HG03442 (cell line): ENCODE results near the gene SLC25A25.
"Not testable (repeated sequence)": the region's sequence is repeated elsewhere in the genome, so short reads cannot be mapped to it uniquely, and the experiment has no call there.

ENCODE experiments used
- ATAC-seq: cut with Tn5 transposase; IDR thresholded peaks from one replicate; pipeline ENCODE4 v1.9.1; 2021; ENCODE audit warnings: mild to moderate bottlenecking, moderate library complexity; ENCODE audit not compliant: unreplicated experiment

The SLC25A25 gene

GRCh38 chr9:128051932-128052709 is 15.9 kb upstream of the SLC25A25 start:
- no peak for ATAC-seq

- ATAC-seq: no peak
Observed at GRCh38 chr9:128053560-128053959, 14.5 kb upstream of the SLC25A25 start.

DNA sequence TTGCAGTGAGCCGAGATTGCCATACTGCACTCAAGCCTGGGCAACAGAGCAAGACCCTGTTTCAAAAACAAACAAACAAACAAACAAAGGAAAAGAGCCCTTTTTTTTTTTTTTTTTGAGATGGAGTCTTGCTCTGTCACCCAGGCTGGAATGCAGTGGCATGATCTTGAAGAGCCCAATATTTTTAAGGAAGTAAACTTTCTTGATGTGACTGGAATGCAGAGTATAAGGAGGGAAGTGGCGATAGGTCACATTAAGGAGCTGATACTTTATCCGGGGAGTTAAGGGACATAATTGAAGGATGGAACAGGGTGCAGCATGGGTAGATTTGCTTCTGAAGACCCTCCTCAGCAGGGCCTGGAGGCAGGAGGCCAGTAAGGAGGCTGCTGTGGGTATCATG is 13.9 kb upstream of the SLC25A25 start:
- no peak for ATAC-seq

DNA sequence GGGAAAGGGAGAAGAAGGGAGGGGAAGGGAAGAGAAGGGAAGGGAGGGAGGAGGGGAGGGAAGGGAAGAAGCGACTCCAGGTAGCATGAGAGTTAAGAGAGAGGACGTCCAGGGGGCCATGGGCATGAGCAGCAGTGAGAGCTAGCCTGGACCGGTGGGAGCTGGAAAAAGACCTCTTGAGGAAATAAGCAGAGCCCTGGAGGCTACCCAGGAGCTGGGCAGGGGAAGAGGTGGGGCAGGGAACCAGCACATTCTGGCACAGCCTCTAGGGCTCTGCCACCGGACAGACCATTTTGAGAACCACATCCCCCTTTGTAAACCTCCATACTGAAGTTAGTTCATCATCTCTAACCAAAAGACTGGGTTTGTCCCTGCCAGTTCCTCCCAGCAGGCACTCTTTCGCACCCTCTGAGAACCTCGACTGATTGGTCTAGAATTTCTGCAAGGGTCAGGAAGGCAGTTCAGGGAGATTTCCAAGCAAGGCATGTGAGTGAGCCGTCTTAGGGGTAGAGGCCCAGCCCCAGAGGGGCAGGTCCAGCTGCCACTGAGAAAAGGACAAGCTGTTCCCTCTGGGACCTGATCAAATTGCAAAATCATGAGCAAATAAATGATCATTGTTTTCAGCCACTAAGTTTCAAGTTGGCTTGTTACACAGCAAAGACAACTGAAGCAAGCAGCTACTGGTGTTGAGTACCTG is 12.5 kb upstream of the SLC25A25 start:
- ATAC-seq: no peak

DNA sequence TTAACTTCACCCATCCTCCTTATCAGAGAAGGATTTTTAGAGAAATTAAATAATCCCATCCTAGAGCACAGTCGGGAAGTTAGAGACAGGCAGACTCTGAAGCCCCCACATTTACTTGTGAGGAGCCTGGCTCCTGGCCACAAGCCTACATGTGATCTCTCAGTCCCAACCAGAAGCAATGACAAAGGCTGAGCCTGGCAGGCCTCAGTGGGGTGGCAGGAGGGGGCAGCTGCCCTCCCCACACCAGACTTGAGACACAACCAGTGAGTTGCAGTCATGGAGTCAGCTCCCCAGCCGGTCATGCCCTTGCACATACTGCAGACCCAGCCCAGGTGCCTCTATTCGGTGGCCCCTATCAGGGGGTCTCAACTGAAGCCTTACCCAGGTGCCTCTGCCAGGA is 11.9 kb upstream of the SLC25A25 start:
- ATAC-seq: no peak

DNA sequence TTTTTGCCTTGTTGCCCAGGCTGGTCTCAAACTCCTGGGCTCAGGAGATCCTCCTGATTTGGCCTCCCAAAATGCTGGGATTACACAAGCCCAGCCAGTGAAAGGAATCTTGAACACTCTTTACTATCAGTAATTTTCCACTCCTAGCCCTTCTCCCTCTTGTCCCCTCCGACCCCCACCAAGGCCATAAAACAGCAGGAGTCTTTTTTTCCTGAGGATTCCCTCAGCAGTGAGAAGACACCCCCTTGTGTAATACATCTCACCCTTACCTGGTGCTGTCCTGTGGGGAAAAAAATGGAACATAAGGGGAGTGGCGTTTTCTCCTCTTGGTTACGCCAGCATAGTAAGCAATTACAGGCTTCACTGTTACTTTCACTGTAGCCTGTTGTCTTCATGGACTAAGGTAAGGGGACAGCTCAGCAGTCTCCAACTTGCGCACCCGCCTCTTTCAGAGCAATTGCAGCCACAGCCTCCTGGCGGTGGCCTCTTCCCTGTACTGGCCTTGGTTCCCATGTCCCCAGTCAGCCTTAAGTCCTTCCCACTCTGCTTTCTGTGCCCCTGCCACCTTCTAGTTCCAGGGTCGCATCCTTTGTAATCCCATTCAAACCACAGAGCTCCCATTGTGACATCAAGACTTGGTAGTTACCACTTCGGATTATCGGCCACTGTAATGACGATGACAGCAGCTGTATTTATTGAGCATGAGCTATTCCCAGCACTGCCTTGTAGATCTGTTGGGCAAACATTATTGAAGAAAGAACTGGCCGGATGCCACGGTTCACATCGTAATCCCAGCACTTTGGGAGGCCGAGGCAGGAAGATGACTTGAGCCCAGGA is 10.9 kb upstream of the SLC25A25 start:
- no peak for ATAC-seq

- no peak for ATAC-seq
Observed at GRCh38 chr9:128057724-128058409, 10.2 kb upstream of the SLC25A25 start.

DNA sequence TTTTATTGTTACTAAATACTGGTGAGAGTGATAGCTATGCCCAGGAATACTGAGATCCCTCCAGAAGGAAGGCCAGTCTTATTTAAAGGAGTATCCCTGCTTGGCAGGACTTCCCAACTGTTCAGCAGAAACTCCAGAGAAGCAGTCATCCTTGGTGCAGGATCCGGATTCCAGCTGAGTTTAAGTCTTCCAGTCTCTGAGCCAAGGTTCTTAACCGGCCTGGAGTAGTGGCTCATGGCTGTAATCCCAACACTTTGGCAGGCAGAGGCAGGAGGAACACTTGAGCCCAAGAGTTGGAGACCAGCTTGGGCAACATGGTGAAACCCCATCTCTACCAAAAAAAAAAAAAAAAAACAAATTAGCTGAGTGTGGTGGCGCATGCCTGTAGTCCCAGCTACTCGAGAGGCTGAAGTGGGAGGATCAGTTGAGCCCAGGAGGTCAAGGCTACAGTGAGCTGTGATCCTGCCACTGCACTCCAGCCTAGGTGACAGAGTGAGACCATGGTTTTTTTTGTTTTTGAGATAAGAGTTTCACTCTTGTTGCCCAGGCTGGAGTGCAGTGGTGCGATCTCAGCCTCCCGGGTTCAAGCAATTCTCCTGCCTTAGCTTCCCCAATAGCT is 8.6 kb upstream of the SLC25A25 start:
- ATAC-seq: no peak

DNA sequence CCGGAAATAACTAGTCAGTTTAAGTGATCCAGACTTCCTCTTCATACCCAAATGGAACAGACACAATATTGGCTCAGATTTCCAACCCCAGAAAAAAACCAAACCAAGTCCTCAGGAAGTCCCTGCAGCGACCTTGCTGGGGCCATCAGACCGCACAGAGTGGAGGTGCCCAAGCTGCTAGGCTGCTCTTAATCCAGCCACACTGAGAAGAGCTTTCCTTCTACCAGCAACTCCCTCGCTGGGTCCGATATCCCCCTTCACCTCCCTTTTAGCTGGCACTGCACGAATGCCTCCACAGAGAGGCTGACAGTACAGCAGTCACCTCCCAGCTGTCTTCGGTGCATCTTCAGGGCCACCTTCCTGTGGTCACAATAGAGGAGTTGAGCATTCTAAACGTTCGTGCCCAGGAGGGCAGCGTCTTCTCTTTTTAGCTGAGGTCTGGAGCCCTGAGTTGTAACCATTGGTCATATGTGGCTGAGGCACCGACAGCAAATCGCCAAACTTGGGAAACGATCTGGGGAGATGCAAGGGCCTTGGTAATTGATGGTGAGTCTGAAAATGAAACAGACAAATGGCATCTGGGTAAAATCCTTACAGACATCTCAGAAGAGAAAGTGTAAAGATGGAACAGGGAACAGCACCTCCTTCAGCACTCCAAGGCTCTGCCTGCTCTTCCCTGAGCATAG is 6.6 kb upstream of the SLC25A25 start:
- no peak for ATAC-seq

GRCh38 chr9:128062279-128062678 is 5.8 kb upstream of the SLC25A25 start:
- ATAC-seq: no peak

- ATAC-seq: no peak
Observed at GRCh38 chr9:128062846-128063831, 4.9 kb upstream of the SLC25A25 start.

DNA sequence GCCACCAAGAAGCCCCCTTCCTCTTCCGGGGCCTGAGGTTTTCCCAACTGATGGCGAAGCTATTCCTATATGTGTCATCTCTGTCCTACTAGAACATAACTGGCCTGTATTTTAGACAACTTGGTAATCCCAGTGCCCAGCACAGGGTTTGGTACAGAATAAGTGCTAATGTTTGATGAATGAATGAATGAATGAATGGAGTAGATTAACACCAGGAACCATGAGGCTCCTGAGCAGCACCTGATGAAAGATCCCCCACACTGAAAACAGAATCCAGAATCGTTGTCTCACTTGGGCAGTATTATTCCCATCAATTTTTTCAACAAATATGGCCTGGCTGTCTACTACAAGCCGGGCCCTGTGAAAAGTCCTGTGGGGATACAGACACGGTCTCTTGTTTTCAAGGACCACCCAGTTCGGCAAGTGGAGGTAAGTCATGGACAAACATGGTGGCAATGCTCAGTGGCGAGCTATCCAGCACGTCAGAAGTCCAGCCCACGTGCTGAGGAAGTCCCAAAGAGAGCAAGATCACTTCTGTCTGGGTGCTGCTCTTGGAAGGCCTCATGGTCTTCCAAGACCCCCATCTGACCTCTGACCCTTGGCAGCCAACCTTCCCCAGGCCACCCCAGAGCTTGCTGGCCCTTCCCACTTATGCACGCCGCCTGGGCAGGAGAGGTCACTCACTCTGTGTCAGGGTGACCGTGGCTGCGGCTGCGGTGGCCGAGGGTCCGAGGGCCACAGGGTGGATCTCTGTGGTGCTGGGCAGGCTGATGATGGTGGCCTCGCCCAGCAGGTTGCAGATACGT is 1.9 kb upstream of the SLC25A25 start:
- ATAC-seq: no peak

- ATAC-seq: peak; percentile 50
Observed at GRCh38 chr9:128066713-128067644, 1.1 kb upstream of the SLC25A25 start, which contains the start of gene NAIF1. NAIF1 (minus strand) TSS chr9:128067320; CDS start chr9:128067101, 219 bp downstream.

DNA sequence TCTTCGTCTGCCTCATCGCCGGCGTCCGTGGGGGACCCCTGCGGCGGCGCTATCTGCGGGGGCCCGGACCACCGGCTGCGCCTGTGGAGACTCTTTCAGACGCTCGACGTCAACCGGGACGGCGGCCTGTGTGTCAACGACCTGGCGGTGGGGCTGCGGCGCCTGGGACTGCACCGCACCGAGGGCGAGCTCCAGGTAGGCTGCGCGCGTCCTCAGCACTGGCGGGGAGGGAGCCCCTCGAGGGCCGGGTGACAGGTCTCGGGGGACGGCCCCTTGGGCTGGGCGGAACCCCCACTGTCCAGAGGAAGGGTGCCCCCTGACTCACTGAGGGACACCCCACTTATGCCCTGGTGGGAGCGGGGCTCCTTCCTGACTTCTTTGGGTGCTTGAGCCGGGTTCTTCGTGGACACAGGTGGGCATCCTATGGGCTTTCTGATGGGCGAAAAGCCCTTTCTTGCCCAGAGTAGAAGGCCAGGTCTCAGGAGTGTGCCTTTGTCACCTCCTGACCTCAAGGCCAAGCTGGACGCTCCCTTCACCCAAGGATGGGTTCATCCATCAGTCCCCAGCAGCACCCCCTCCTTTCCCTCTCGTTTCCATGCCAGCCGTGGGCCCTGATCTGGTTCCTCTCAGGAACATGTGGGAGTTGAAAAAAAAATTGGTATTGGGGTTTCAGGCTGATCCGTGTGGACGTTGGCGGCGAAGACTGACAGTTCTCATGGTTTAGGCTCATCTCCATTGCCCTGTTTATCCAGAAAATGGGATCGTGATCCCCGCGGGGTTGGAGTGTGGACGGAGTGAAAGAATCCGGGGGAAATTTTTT is 564 bp downstream of the SLC25A25 start:
- ATAC-seq: peak; percentile 7

- no peak for ATAC-seq
Observed at GRCh38 chr9:128070874-128071273, 2.8 kb downstream of the SLC25A25 start.

GRCh38 chr9:128071475-128071874 is 3.4 kb downstream of the SLC25A25 start:
- not testable (repeated sequence) for ATAC-seq
